H1 (cell line): ENCODE measurements around the gene UVSSA.

Experiments
- CBX8 ChIP-seq: fragments of 300-800, 300-1000 bp; sonication (generic); IDR thresholded peaks from 2 replicates; pipeline ENCODE4 v1.7.1; 2016; ENCODE audit warnings: low read depth, low read length, borderline replicate concordance
- CEBPB ChIP-seq: IDR thresholded peaks from 2 replicates; pipeline ENCODE4 v1.6.1; 2012; ENCODE audit warnings: low read depth, low read length
- CHD1 ChIP-seq: IDR thresholded peaks from 2 replicates; pipeline ENCODE4 v1.6.1; 2012; ENCODE audit warnings: low read depth, low read length, improper control_type of control experiment
- CTCF ChIP-seq, 3 experiments: IDR thresholded peaks; 1 replicate in 2 of 3; 2 replicates in 1 of 3; pipeline versions ENCODE4 v1.5.1 to v1.6.1; 2011; ENCODE audit warnings: low read length in 3 of 3, mild to moderate bottlenecking in 3 of 3, inconsistent platforms in 2 of 3, low read depth in 1 of 3, moderate library complexity in 1 of 3; ENCODE audit not compliant: insufficient read depth in 1 of 3; ENCODE audit errors: control extremely low read depth in 1 of 3
- EGR1 ChIP-seq: IDR thresholded peaks from 2 replicates; pipeline ENCODE4 v1.6.1; 2011; ENCODE audit warnings: low read depth, low read length, borderline replicate concordance
- EZH2 ChIP-seq: fragments of 200-600 bp; sonication (generic); IDR thresholded peaks from 2 replicates; pipeline ENCODE4 v1.7.1; 2012; ENCODE audit warnings: low read depth, mild to moderate bottlenecking, moderate library complexity, low read length, inconsistent platforms; ENCODE audit not compliant: severe bottlenecking
- MAX ChIP-seq: IDR thresholded peaks from 2 replicates; pipeline ENCODE4 v1.6.1; 2012; ENCODE audit warnings: inconsistent platforms
- RXRA ChIP-seq: IDR thresholded peaks from 2 replicates; pipeline ENCODE4 v1.6.1; 2011; ENCODE audit warnings: low read depth, mild to moderate bottlenecking, low read length, moderate library complexity; ENCODE audit not compliant: insufficient read depth
- SP2 ChIP-seq: IDR thresholded peaks from 2 replicates; pipeline ENCODE4 v1.6.1; 2012; ENCODE audit warnings: mild to moderate bottlenecking, low read length, inconsistent platforms
- TBP ChIP-seq: IDR thresholded peaks from 2 replicates; pipeline ENCODE4 v1.6.1; 2011; ENCODE audit warnings: low read depth, low read length, improper control_type of control experiment
- TCF12 ChIP-seq: IDR thresholded peaks from 2 replicates; pipeline ENCODE4 v1.6.1; 2011; ENCODE audit warnings: low read depth, mild to moderate bottlenecking, low read length

DNA sequence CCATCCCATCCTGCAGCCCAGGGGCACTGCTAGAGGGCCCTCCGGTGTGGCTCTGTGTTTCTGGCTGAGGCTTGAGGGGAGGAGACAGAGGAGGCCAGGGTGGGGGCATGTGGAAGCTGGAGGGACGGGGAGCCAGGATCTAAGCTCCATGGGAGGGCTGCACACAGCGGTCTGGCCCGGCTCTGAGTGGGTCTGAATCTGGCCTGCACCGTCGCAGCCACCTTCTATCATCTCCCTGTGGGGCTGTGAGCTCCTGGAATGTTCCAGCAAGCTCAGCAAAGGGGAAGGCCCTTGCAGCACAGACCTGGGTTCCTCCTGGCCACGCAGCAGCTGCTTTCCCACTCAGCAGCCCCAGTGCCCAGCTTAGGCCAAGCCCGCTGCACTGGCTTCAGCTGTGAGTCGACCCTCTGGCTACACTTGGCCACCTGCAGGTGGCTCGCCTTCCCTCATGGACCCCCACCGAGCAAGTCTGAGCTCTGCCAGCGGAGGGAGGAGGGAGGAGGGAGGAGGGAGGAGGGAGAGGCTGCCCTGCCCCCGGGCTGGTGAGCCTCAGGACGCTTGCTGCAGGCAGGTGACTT is 53.9 kb downstream of the UVSSA start:
- no peak for TF ChIP-seq SP2
- TF ChIP-seq EZH2, result no peak
- TF ChIP-seq EGR1, result no peak
- no peak for TF ChIP-seq CBX8
- no peak for TF ChIP-seq CEBPB
- TF ChIP-seq TCF12, result no peak
- no peak for TF ChIP-seq CHD1
- TF ChIP-seq TBP, result no peak
- TF ChIP-seq CTCF (IDR thresholded peaks at IDR 0.05; ENCODE audit: control extremely low read depth in 1 of 3, insufficient read depth in 1 of 3, low read depth in 1 of 3, low read length in 3 of 3), result no peak
- TF ChIP-seq MAX, result no peak
- no peak for TF ChIP-seq RXRA
